GM18505 (cell line): ENCODE measurements around the gene BMPR1A.
"Not testable (repeated sequence)": the region's sequence is repeated elsewhere in the genome, so short reads cannot be mapped to it uniquely, and the experiment has no call there.

Source experiments
- ATAC-seq: cut with Tn5 transposase; IDR thresholded peaks from one replicate; pipeline ENCODE4 v1.9.1; 2021; ENCODE audit not compliant: unreplicated experiment
- POLR2A ChIP-seq: IDR thresholded peaks from 4 replicates; pipeline ENCODE4 v1.6.1; 2011; ENCODE audit warnings: borderline replicate concordance; ENCODE audit not compliant: insufficient read depth, insufficient read length; ENCODE audit errors: extremely low read depth

BMPR1A gene

DNA sequence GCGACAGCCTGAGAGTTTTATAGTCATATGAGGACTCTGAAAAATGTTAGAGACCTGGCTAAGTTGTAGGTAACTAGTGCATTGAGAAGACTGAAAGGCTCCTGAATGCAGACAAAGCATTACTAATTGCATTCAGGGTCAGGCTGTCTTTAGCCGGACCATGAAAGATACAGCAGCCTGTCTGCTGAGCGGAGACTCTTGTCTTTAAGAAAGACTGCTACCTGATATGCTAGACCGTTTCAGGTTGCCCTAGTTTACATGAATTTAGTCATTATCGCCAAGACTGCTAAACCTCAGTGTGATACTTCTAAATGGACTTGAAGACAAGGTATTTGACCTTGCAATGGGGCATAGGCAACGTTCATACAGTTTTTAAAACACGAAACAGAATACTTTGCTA is 81.2 kb downstream of the BMPR1A start:
- TF ChIP-seq POLR2A, result no peak
- no peak for ATAC-seq

DNA sequence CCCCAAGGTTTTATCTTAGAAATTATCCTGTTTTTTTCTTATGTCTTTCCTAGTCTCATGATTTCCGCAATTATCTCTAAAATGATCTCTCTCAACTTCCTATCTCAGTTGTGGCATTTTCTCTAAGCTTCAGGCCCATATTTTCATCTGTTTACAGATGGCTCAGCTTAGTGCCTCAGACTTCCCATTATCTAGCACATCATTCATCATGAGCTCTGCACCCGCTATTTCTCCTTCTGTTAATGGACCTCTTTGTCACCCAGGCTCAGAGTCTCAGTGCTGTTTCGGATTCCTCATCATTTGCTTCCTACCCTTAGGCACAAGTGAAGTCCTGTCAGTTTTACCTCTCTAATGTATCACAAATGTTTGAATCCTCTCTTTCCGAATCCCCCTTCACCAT is 84.1 kb downstream of the BMPR1A start:
- ATAC-seq, result no peak
- no peak for TF ChIP-seq POLR2A

DNA sequence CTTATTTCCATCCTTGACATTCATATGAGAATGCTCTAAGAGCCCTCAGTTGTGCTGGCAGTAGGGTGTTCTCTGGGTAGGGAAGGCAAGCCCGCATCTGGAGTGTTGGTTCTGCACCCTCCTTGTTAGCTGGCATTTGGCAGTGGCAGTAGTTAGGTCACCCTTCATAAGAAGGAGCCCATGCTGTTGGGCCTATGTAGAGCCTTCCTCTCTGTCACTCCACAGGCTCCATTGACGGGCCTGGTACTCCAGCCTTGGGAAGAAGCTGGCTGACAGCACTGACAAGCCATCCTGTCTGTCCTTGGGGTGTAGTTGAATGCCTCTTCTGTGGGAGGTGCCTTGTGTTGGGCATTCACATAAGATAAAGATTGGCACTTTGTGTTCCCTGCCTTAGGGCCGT is 89.7 kb downstream of the BMPR1A start:
- ATAC-seq, result no peak
- TF ChIP-seq POLR2A, result no peak

DNA sequence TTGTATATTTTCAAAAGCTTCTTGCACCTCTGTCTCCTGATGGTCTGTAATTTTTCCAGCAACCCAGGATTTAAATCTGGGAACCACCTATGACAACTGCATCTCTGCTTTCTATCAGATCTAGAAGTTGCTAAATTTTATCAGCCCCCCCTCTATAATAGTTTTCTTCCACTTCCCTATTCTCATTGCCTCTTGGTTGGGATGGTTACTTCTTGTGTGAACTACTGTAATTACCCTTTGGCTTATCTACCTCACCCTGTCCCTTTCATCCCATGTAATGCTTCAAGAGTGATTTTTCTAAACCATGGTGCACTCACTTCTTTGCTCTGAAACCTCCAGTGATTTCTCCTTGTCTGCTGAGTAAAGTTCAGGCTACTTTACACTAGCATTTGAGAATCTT is 92.3 kb downstream of the BMPR1A start:
- TF ChIP-seq POLR2A, result no peak
- no peak for ATAC-seq

DNA sequence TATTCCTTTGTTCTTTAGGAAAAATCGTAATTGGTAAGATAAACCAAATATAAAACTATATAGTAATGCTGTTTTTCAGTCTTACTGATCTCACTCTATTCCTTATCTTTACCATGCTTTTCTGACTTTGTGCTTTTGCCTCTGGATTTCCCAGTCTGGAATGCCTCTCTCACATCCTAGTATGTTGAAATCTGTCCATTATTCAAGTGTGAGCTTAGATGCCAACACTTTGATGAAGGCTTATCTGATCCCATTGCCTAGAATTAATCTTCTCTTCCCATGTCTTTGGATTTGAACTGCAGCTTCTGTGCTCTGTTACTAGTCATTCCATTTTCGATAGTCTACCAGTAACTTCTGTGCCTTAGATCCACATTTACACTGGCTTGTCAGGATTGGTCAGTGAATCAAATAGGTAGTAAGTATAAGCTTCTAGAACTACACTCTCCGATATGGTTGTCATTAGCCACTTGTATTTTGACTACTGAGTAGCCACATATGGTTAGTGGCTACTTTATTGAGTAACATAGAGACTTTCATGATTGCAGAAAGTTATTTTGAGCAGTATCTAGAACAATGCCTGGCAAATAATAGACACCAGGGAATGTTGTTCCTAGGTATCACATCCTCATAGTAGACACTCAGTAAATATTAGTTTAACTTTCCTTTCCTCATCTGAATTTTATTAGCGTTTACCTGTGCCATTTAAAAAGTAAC is 92.9 kb downstream of the BMPR1A start:
- no peak for ATAC-seq
- no peak for TF ChIP-seq POLR2A

DNA sequence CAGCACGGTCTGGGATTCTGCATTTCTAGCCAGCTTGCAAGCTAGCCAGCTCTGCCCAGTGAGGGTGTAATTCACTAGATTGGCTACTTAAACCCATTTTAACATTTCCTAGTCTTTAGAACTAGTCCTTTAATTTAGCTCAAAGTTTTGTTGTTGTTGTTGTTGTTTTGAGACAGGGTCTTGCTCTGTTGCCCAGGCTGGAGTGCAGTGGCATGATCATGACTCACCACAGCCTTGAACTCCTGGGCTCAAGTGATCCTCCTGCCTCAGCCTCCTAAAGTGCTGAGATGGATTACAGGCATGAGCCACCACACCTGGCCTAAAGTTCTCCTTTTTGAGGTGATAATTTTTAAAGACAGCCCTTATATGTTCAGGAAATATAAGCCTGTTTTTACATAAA is 94.1 kb downstream of the BMPR1A start:
- no peak for ATAC-seq

DNA sequence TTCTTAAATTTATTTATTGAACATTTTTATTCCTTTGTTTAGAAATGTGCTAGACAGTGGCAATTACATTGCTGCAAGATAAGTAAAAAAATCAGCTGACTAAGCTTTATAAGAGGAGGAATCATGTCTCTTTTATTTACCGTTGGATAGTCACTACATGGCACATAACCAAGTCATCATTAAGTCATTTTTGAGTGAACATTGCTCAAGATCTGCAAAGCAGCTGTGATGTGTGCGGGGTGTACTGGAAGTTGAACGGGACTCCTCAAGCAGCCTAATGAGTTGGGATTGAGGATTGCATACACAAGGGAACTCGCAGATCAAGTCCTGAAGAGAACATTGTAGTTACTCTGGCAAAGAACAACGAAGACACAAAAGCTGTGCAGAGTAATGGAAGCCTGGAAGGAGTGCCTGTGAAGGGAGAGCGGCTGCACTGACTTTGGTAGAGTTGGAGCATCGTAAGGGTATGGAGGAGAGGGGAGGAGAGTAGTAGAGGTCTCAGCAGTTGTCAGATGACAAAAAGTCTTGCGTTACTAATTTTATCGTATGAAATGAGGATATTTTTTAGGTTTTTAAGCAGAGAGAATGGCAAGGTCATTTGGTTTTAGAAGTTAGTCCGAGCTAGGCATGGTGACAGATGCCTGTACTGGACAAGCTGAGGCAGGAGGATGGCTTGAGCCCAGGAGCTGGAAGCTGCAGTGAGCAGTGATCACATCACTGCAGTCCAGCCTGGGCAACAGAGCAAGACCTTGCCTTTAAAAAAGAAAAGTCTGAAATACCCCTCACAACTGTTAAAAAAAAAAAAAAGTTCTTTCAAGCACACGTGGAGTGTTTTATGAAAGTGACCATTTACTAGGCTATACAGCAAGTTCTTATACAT is 95.1 kb downstream of the BMPR1A start:
- ATAC-seq, result no peak

More for the DNA sequence above, 94.1 kb downstream of the BMPR1A start:
- no peak for TF ChIP-seq POLR2A

DNA sequence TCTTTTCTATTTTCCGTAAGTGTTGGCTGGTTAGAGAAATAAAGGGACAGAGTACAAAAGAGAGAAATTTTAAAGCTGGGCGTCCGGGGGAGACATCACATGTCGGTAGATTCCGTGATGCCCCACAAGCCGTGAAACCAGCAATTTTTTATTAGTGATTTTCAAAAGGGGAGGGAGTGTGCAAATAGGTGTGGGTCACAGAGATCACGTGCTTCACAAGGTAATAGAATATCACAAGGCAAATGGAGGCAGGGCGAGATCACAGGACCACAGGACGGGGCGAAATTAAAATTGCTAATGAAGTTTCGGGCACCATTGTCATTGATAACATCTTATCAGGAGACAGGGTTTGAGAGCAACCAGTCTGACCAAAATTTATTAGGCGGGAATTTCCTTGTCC is 97.2 kb downstream of the BMPR1A start:
- ATAC-seq, result not testable (repeated sequence)

More for the DNA sequence above, 95.1 kb downstream of the BMPR1A start:
- no peak for TF ChIP-seq POLR2A

DNA sequence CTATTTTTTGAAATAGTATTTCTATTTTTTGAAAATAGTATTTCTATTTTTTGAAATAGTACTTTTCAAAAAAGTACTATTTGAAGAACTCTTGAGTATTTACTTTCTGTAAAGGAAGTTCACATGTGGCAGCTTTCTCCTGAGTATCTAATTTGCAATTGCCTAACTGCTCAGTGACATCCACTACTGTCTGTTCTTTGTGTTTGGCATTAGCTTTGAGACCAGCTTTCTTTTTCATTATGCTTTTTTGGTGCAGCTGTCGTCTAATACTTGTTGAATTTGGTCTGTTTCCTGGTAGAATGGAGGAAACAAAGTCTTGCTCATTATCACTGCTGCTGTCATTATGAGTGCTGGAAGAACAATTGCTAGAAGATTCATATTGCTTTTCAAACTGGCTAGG is 99.1 kb downstream of the BMPR1A start:
- no peak for TF ChIP-seq POLR2A
- no peak for ATAC-seq

DNA sequence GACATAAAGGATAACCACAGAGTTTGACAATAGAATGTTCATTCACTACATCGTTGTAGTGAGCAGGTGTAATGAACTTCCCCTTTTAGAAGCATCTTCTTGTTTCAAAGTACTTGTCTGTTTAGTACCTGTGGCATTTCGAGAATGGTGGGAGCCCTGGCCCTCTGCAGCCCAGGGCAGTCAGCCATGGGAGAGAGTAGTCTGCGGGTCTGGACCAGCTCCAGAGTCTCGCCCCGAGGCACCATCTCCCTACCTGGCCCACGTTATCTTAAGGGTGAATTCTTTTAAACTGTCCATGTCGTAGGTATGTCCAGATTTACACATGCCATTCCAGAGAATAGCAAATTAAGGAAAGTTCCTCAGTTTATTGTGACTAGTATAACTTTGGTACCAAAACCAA is 99.7 kb downstream of the BMPR1A start:
- TF ChIP-seq POLR2A, result no peak
- ATAC-seq, result no peak

DNA sequence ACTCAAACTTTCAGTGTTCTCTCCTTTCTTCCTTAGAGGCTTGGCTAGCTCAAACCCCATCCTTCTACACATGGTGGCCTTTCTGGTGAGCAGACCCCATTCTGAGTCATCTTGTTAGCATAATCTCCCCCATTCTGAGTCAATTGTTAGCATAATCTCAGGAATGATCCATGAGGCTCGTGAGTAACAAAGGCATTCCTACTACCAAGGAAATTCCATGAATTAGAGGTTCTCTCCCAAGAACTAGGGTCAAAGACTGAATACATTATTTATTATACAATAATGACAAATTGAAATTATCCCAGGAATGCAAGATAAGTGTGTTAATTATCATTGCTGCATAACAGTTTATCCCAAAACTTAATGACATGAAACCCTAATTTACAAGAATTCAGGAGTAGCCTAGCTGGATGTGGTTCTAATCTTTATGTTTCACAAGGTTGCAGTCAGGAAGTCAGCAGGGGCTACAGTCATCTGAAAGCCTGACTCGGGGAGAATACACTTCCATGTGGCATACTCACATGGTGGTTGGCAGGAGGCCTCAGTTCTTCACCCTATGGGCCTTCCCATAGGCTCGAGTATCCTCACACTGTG is 100.8 kb downstream of the BMPR1A start:
- no peak for ATAC-seq
- TF ChIP-seq POLR2A, result no peak

DNA sequence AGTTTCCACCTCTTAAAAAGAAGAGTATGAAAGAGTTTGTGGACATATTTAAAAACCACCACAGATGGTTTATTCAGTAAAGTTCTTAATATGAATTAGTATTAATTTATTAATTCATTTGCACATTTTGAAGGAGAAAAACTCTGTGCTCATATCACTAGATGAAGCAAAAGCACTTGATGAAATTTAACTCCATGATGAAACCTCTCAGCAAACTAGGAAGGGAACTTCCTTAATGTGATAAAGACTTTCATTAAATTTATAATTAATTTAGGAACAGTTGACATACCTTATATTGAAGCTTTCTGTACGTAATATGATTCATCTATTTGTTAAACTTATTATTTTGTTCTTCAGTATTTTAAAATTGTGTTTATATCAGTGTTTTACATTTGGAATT is 101.6 kb downstream of the BMPR1A start:
- TF ChIP-seq POLR2A, result no peak
- ATAC-seq, result no peak

DNA sequence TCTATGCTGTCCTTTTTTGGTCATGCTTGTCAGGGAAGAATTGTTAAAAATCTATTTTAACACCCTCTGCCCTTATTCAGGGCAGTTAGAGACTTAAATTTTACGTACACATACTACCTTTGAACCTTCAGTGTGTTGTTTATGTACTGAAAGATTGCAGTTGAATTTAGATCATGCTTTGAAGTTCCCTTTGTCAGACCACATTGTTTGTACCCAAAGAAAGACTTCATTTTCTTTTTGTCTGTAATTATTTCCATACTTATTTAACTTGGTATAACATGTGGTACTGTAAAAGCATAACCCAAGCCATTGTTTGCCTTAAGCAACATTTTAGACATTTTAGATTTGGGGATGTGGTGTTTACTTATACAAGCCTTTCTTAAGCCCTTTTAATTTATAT is 104.9 kb downstream of the BMPR1A start:
- TF ChIP-seq POLR2A, result no peak
- ATAC-seq, result no peak

DNA sequence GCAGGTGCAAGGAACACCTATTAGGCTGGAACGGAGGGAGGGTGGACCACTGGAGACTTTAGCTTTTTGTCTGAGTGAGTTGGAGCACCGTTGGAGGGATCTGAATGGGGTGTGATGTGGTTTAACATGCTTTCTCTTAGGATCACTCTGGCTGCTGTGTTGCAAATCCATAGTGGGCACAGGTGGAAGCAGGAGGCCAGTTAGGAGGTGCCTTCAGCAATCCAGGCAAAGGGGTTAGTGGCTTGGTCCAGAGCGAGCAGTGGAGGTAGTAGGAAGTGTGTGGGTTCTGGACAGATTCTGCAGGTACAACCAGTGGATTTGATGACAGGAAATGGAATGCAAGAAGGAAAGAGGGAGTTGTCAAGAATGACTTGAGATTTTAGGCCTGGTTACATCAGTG is 106.0 kb downstream of the BMPR1A start:
- TF ChIP-seq POLR2A, result no peak
- ATAC-seq, result no peak
